IMR-90 (cell line): ENCODE measurements around the gene TTLL12. TPM values are rescaled to one million over a fixed set of nuclear protein-coding genes. Genes with fewer than 3 reads are reported as not detected.

Experiments
- ATAC-seq: fragments of 200-7000 bp; cut with Tn5 transposase; 2 replicates; pipeline ENCODE4 v1.9.1; 2020; ENCODE audit warnings: low read depth, mild to moderate bottlenecking, moderate library complexity
- BruUV-seq: library from RNA; stranded (reverse); fragments of 400-500 nt; replicated peaks from 2 replicates; lab custom pipeline; 2021; lab: Mats Ljungman, UMichigan
- CTCF ChIA-PET: fragments of 300-600 bp; formaldehyde crosslinking; extraction: SDS; loops from one replicate; lab custom pipeline; 2021; ENCODE audit warnings: antibody characterized with exemption; lab: Yijun Ruan, JAX
- POLR2A ChIA-PET: fragments of 300-600 bp; sonication (Branson Sonifier 250); formaldehyde crosslinking; loops from one replicate; lab custom pipeline; 2022; ENCODE audit warnings: antibody characterized with exemption; ENCODE audit not compliant: unreplicated experiment; lab: Charles Lee
- DNase-seq: peaks from one replicate; pipeline ENCODE4 v3.0.0; 2013
- H2AFZ ChIP-seq: replicated peaks from 2 replicates; pipeline ENCODE3; 2013; ENCODE audit warnings: low read length, mild to moderate bottlenecking; ENCODE audit not compliant: poor library complexity
- H2AK5ac ChIP-seq: 2 replicates; pipeline ENCODE4 v1.6.1; 2013; ENCODE audit warnings: low read depth, low read length, inconsistent platforms
- H2AK9ac ChIP-seq: replicated peaks from 2 replicates; pipeline ENCODE3; 2013; ENCODE audit warnings: mild to moderate bottlenecking, low read depth, low read length, moderate library complexity; ENCODE audit not compliant: poor library complexity
- H2BK120ac ChIP-seq: 2 replicates; pipeline ENCODE4 v1.6.1; 2013; ENCODE audit warnings: low read depth, low read length, inconsistent platforms
- H2BK15ac ChIP-seq: 3 replicates; pipeline ENCODE4 v1.6.1; 2013; ENCODE audit warnings: low read depth, low read length, inconsistent platforms
- H2BK20ac ChIP-seq: 2 replicates; pipeline ENCODE4 v1.6.1; 2013; ENCODE audit warnings: low read depth, mild to moderate bottlenecking, inconsistent platforms, low read length, moderate library complexity
- H2BK5ac ChIP-seq: 2 replicates; pipeline ENCODE4 v1.6.1; 2013; ENCODE audit warnings: mild to moderate bottlenecking, low read depth, low read length, inconsistent platforms; ENCODE audit not compliant: poor library complexity, severe bottlenecking
- H3K14ac ChIP-seq: replicated peaks from 2 replicates; pipeline ENCODE4 v1.6.1; 2013; ENCODE audit warnings: low read depth, low read length, inconsistent platforms
- H3K18ac ChIP-seq: 2 replicates; pipeline ENCODE4 v1.6.1; 2013; ENCODE audit warnings: low read depth, low read length, control low read depth
- H3K23ac ChIP-seq: 2 replicates; pipeline ENCODE4 v1.6.1; 2013; ENCODE audit warnings: low read depth, low read length, inconsistent platforms
- H3K27ac ChIP-seq: 2 replicates; pipeline ENCODE4 v1.5.1; 2013; ENCODE audit warnings: mild to moderate bottlenecking, control low read depth, low read length; ENCODE audit not compliant: insufficient read depth
- H3K27me3 ChIP-seq: 2 replicates; pipeline ENCODE4 v1.6.1; 2013; ENCODE audit warnings: low read length; ENCODE audit not compliant: control insufficient read depth, insufficient read depth
- H3K36me3 ChIP-seq: 2 replicates; pipeline ENCODE4 v1.6.1; 2013; ENCODE audit warnings: low read length, mixed read lengths; ENCODE audit not compliant: control insufficient read depth, insufficient read depth
- H3K4ac ChIP-seq: 2 replicates; pipeline ENCODE4 v1.6.1; 2013; ENCODE audit warnings: low read depth, low read length, inconsistent platforms
- H3K4me1 ChIP-seq: 2 replicates; pipeline ENCODE4 v1.6.1; 2013; ENCODE audit warnings: low read length, mixed read lengths; ENCODE audit not compliant: control insufficient read depth, insufficient read depth
- H3K4me2 ChIP-seq: 2 replicates; pipeline ENCODE4 v1.6.1; 2013; ENCODE audit warnings: low read depth, mild to moderate bottlenecking, control low read depth, low read length, moderate library complexity
- H3K4me3 ChIP-seq: 2 replicates; pipeline ENCODE4 v1.5.1; 2013; ENCODE audit warnings: low read depth, mild to moderate bottlenecking, control low read depth, low read length, moderate library complexity; ENCODE audit not compliant: insufficient read depth
- H3K56ac ChIP-seq: 2 replicates; pipeline ENCODE4 v1.6.1; 2013; ENCODE audit warnings: low read length, inconsistent platforms; ENCODE audit not compliant: insufficient read depth; ENCODE audit errors: extremely low read depth
- H3K79me1 ChIP-seq, 2 experiments: 2 replicates each; pipeline ENCODE4 v1.6.1; 2013; ENCODE audit warnings: low read length in 2 of 2, inconsistent platforms in 1 of 2, low read depth in 1 of 2
- H3K9ac ChIP-seq: 2 replicates; pipeline ENCODE4 v1.6.1; 2013; ENCODE audit warnings: low read depth, low read length, control low read depth
- H3K9me1 ChIP-seq: 2 replicates; pipeline ENCODE4 v1.6.1; 2013; ENCODE audit warnings: low read length, inconsistent platforms; ENCODE audit not compliant: insufficient read depth
- H3K9me3 ChIP-seq: 2 replicates; pipeline ENCODE4 v1.6.1; 2013; ENCODE audit warnings: low read length; ENCODE audit not compliant: control insufficient read depth, insufficient read depth
- H4K20me1 ChIP-seq: 2 replicates; pipeline ENCODE4 v1.6.1; 2013; ENCODE audit warnings: low read length, inconsistent platforms; ENCODE audit not compliant: insufficient read depth
- H4K5ac ChIP-seq: 2 replicates; pipeline ENCODE4 v1.6.1; 2013; ENCODE audit warnings: mild to moderate bottlenecking, low read depth, low read length, control low read depth
- H4K8ac ChIP-seq, 2 experiments: 2 replicates each; pipeline ENCODE4 v1.6.1; 2013; ENCODE audit warnings: low read depth in 2 of 2, low read length in 2 of 2, control low read depth in 1 of 2, inconsistent platforms in 1 of 2
- H4K91ac ChIP-seq: 2 replicates; pipeline ENCODE4 v1.6.1; 2013; ENCODE audit warnings: low read depth, low read length, inconsistent platforms; ENCODE audit not compliant: insufficient read depth
- CEBPB ChIP-seq: IDR thresholded peaks from 2 replicates; pipeline ENCODE4 v1.6.1; 2012; ENCODE audit warnings: low read depth, low read length, improper control_type of control experiment
- CHD1 ChIP-seq: IDR thresholded peaks from 2 replicates; pipeline ENCODE4 v1.6.1; 2012; ENCODE audit warnings: low read depth, low read length, improper control_type of control experiment
- CTCF ChIP-seq: conservative IDR thresholded peaks from 2 replicates; pipeline ENCODE4 v1.5.1; 2012; ENCODE audit warnings: mild to moderate bottlenecking, low read depth, low read length, improper control_type of control experiment
- ELK1 ChIP-seq: fragments of 150-350 bp; IDR thresholded peaks from 2 replicates; pipeline ENCODE4 v1.6.1; 2016; ENCODE audit warnings: low read depth, mild to moderate bottlenecking, low read length, moderate library complexity, borderline replicate concordance
- FOS ChIP-seq: fragments of 150-350 bp; IDR thresholded peaks from 2 replicates; pipeline ENCODE4 v1.6.1; 2016; ENCODE audit warnings: low read depth, low read length
- MAZ ChIP-seq: IDR thresholded peaks from 2 replicates; pipeline ENCODE4 v1.6.1; 2012; ENCODE audit warnings: low read depth, mild to moderate bottlenecking, low read length, improper control_type of control experiment, moderate library complexity, borderline replicate concordance
- MXI1 ChIP-seq: IDR thresholded peaks from 2 replicates; pipeline ENCODE4 v1.6.1; 2012; ENCODE audit warnings: low read depth, mild to moderate bottlenecking, low read length, moderate library complexity, borderline replicate concordance
- NFE2L2 ChIP-seq: fragments of 150-350 bp; IDR thresholded peaks from 2 replicates; pipeline ENCODE4 v1.6.1; 2016; ENCODE audit warnings: low read depth, mild to moderate bottlenecking, low read length
- POLR2A ChIP-seq: IDR thresholded peaks from 2 replicates; pipeline ENCODE4 v1.6.1; 2012; ENCODE audit warnings: mild to moderate bottlenecking, low read depth, low read length
- RAD21 ChIP-seq: IDR thresholded peaks from 2 replicates; pipeline ENCODE4 v1.6.1; 2012; ENCODE audit warnings: low read length, improper control_type of control experiment
- RFX5 ChIP-seq: IDR thresholded peaks from 2 replicates; pipeline ENCODE4 v1.8.0; 2012; ENCODE audit warnings: low read depth, mild to moderate bottlenecking, low read length, moderate library complexity
- SMC3 ChIP-seq: fragments of 150-350 bp; IDR thresholded peaks from 2 replicates; pipeline ENCODE4 v1.6.1; 2016; ENCODE audit warnings: low read depth, mild to moderate bottlenecking, antibody characterized with exemption, low read length, moderate library complexity
- whole genome bisulfite sequencing, 2 experiments: methylation state at CpG; one replicate each; pipeline versions ENCODE4 v1.1.5 to v1.1.7; 2013; ENCODE audit warnings: missing lambda C conversion rate in 2 of 2; ENCODE audit not compliant: insufficient read length in 1 of 2; ENCODE audit errors: extremely low coverage in 2 of 2; 5-methylcytosine and 5-hydroxymethylcytosine counted together
- dilution Hi-C: fragments of 300-500 bp; cut with HindIII; formaldehyde crosslinking; loops from one replicate; pipeline ENCODE4 v1.14.3; 2018; ENCODE audit warnings: low sequenced_read_pairs; ENCODE audit not compliant: unreplicated experiment
- in situ Hi-C: fragments of 300-500 bp; cut with MboI; formaldehyde crosslinking; loops from 3 replicates; pipeline ENCODE4 v1.14.3; 2019; ENCODE audit warnings: low sequenced_read_pairs, inconsistent platforms, mixed read lengths
- intact Hi-C: fragments of 100-400 bp; cut with micrococcal nuclease; formaldehyde crosslinking; loops from 2 replicates; pipeline ENCODE4 v1.10.0; 2022
- polyA plus RNA-seq, 3 experiments: library from polyadenylated mRNA; depleted of rRNA; stranded (reverse); fragments of >200 nt; gene quantifications; 2 replicates each; pipeline ENCODE4 v1.2.3, GENCODE V29; 2012; ENCODE audit warnings: low replicate concordance in 1 of 3
- total RNA-seq: library from RNA; depleted of rRNA; stranded (reverse); fragments of >200 nt; gene quantifications from 2 replicates; pipeline ENCODE4 v1.2.3, GENCODE V29; 2012
- TF ChIP-seq, protein P1 (sequence below): fragments of 150-350 bp; IDR thresholded peaks from 2 replicates; pipeline ENCODE4 v1.6.1; 2017; ENCODE audit warnings: mild to moderate bottlenecking, antibody characterized with exemption, low read length, low read depth

Gene TTLL12
- total and polyA plus RNA-seq, 2 of the 4 experiments (the other 2 are of a cell fraction), result 20.9 to 30.1 TPM

- POLR2A ChIA-PET, result no interaction called here
- H4K5ac ChIP-seq, result no peak overlapping the region
- H3K56ac ChIP-seq, result no peak overlapping the region
- no peaks in the 10 kb centered on the region for H3K9me1 ChIP-seq
- H4K20me1 ChIP-seq, result no peaks in the 10 kb centered on the region
- no peak overlapping the region for H3K27ac ChIP-seq
- CTCF ChIA-PET, result no interaction called here
- no peak overlapping the region for H3K4ac ChIP-seq
- H3K79me1 ChIP-seq, result no peaks in the 10 kb centered on the region
- in situ Hi-C loops, result no loop called here
- H3K18ac ChIP-seq, result no peak overlapping the region
- DNase-seq (no peak), ATAC-seq (no peak)
- H4K8ac ChIP-seq, result no peak overlapping the region
- no peak overlapping the region for H4K91ac ChIP-seq
- H2BK5ac ChIP-seq, result peak overlapping the region; percentile 44
- intact Hi-C loops, result no loop called here
- H2AK5ac ChIP-seq, result no peak overlapping the region
- peaks cover 21% of the 10 kb centered on the region; the same call in 1 of the 2 replicates for H3K27me3 ChIP-seq
- 79% methylated on average over 2 of the region's 5 CpGs; no CpG with 5 or more reads in 1 of the 2 experiments for WGBS, 2 experiments
- peaks cover 2% of the 10 kb centered on the region; the same call in 1 of the 2 replicates for H3K4me1 ChIP-seq
- H3K9me3 ChIP-seq, result no peaks in the 10 kb centered on the region
- TF ChIP-seq ELK1, result no peak
- TF ChIP-seq CHD1, result no peak
- no peak for TF ChIP-seq RFX5
- TF ChIP-seq CEBPB, result no peak
- no peak for TF ChIP-seq NFE2L2
- TF ChIP-seq POLR2A, result no peak
- no peak for TF ChIP-seq RAD21
- no peak for TF ChIP-seq SMC3
- TF ChIP-seq FOS, result no peak
- no peak for TF ChIP-seq CTCF
- TF ChIP-seq, protein P1, sequence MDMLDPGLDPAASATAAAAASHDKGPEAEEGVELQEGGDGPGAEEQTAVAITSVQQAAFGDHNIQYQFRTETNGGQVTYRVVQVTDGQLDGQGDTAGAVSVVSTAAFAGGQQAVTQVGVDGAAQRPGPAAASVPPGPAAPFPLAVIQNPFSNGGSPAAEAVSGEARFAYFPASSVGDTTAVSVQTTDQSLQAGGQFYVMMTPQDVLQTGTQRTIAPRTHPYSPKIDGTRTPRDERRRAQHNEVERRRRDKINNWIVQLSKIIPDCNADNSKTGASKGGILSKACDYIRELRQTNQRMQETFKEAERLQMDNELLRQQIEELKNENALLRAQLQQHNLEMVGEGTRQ, result no peak
- no peak for TF ChIP-seq MAZ
- no peak for TF ChIP-seq MXI1
- no peak overlapping the region for H2BK20ac ChIP-seq
- no peak overlapping the region for H2BK120ac ChIP-seq
- H2AFZ ChIP-seq, result no peak overlapping the region
- H3K4me2 ChIP-seq, result no peak overlapping the region
- no peaks in the 10 kb centered on the region for H3K36me3 ChIP-seq
- no peak overlapping the region for H2BK15ac ChIP-seq
- no peak overlapping the region for H3K14ac ChIP-seq
- dilution Hi-C loops, result no loop called here
- no TSS peak for BruUV-seq
- no peak overlapping the region for H2AK9ac ChIP-seq
- H3K9ac ChIP-seq, result no peak overlapping the region
- H3K23ac ChIP-seq, result no peak overlapping the region
- H3K4me3 ChIP-seq, result no peak overlapping the region
Observed at GRCh38 chr22:43205748-43206508, 19.0 kb upstream of the TTLL12 start.
